HL-60 (cell line): ENCODE results near the gene IKZF3.

ENCODE experiments used
- POLR2AphosphoS5 ChIP-seq: IDR thresholded peaks from 2 replicates; pipeline ENCODE4 v1.6.1; 2012; ENCODE audit warnings: low read depth
- TF ChIP-seq, protein P1 (sequence below): IDR thresholded peaks from one replicate; pipeline ENCODE4 v1.5.1; 2011; ENCODE audit warnings: low read length, control low read depth, inconsistent platforms; ENCODE audit not compliant: insufficient read depth

DNA sequence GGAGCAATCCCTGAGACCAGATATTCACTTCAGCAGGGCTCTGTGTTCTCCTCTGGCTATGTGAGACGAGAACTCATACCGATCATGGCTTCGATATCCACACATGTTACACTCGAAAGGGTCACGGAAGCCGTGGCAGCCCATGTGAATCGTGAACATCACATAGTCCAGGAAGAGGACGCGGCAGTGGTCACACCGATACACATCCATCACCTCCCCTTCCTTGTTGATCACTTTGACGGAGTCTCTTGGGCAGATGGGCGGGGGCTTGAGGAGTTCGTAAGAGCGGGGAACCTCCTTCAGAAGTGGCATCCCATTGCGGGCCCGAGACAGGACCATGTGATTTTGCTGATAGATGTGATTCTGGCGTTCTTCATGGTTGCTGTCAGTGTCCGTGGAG, 98.3 kb downstream of the IKZF3 start:
- no peak for TF ChIP-seq POLR2AphosphoS5
- TF ChIP-seq, protein P1, sequence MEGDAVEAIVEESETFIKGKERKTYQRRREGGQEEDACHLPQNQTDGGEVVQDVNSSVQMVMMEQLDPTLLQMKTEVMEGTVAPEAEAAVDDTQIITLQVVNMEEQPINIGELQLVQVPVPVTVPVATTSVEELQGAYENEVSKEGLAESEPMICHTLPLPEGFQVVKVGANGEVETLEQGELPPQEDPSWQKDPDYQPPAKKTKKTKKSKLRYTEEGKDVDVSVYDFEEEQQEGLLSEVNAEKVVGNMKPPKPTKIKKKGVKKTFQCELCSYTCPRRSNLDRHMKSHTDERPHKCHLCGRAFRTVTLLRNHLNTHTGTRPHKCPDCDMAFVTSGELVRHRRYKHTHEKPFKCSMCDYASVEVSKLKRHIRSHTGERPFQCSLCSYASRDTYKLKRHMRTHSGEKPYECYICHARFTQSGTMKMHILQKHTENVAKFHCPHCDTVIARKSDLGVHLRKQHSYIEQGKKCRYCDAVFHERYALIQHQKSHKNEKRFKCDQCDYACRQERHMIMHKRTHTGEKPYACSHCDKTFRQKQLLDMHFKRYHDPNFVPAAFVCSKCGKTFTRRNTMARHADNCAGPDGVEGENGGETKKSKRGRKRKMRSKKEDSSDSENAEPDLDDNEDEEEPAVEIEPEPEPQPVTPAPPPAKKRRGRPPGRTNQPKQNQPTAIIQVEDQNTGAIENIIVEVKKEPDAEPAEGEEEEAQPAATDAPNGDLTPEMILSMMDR, result no peak
